Right lobe of liver (tissue), 6 donors: ENCODE measurements around the gene ACE2. TPM values are rescaled to one million over a fixed set of nuclear protein-coding genes. Genes with fewer than 3 reads are reported as not detected.

Experiments used
- ATAC-seq, 4 donors: fragments of 200-7000 bp; cut with Tn5 transposase; one replicate each; pipeline ENCODE4 v1.9.1; 2020; ENCODE audit warnings: mild to moderate bottlenecking in 4 of 4, moderate library complexity in 4 of 4
- DNase-seq, 3 donors: peaks; one replicate each; pipeline ENCODE4 v3.0.0-alpha.2; 2020
- H3K27ac ChIP-seq, 3 donors: fragments of 200-600 bp; one replicate each; pipeline ENCODE4 v1.8.0; 2022
- H3K27me3 ChIP-seq, 2 donors: fragments of 200-600 bp; one replicate each; pipeline ENCODE4 v1.8.0; 2022
- H3K36me3 ChIP-seq, 4 donors: fragments of 200-600 bp; sonication (generic) in 1 of 4; one replicate each; pipeline versions ENCODE4 v1.5.1 to v1.8.0; 2017 to 2022; ENCODE audit warnings: control low read depth in 1 of 4
- H3K4me1 ChIP-seq, 4 donors: fragments of 200-600 bp; sonication (generic) in 1 of 4; one replicate each; pipeline versions ENCODE4 v1.5.1 to v1.8.0; 2017 to 2022; ENCODE audit warnings: control low read depth in 1 of 4
- H3K4me3 ChIP-seq, 3 donors: fragments of 200-600 bp; one replicate each; pipeline ENCODE4 v1.8.0; 2022
- H3K9me3 ChIP-seq, 4 donors: fragments of 200-600 bp; sonication (generic) in 1 of 4; one replicate each; pipeline versions ENCODE4 v1.5.1 to v1.8.0; 2017 to 2022; ENCODE audit warnings: control low read depth in 1 of 4
- CTCF ChIP-seq, 4 donors: fragments of 200-600 bp in 3 of 4; fragments of 450-650 bp in 1 of 4; IDR thresholded peaks; one replicate each; pipeline versions ENCODE4 v1.5.1 to v1.8.0; 2016 to 2022; ENCODE audit warnings: antibody characterized with exemption in 4 of 4, mild to moderate bottlenecking in 2 of 4
- POLR2A ChIP-seq: fragments of 450-650 bp; IDR thresholded peaks from one replicate; pipeline ENCODE4 v1.6.1; 2017; ENCODE audit warnings: antibody characterized with exemption, mild to moderate bottlenecking
- WGBS: methylation state at CpG from one replicate; pipeline ENCODE4 v1.1.6; 2018; ENCODE audit warnings: low coverage, low lambda C conversion rate; ENCODE audit not compliant: insufficient coverage; ENCODE audit errors: missing lambda C conversion rate; 5-methylcytosine and 5-hydroxymethylcytosine counted together
- intact Hi-C, 2 donors: fragments of 100-400 bp; cut with DNase I; formaldehyde crosslinking; loops; one replicate each; pipeline versions ENCODE4 v1.11.2 to v1.14.1; 2022
- total RNA-seq, 6 experiments: library from RNA; depleted of rRNA in 2 of 6; stranded (reverse); fragments of >200 nt in 2 of 6; fragmentation: NEBNext Ultra II Directional in 3 of 6; extraction: Animal tissue kit (Norgen Biotek cat#: 25700) in 3 of 6; gene quantifications; one replicate each; pipeline versions ENCODE4 v1.1.0 to v1.2.4, GENCODE V29; 2016 to 2023
- donor health status: DM: no; HTN: yes; CAD: no.
- donor health status: DM: no; HTN: no; CAD: no.
- donor health status: DM: no; HTN: no; CAD: no.
- donor health status: DM: no; HTN: yes; CAD: no.
- donor health status: DM: no; HTN: yes; CAD: no.

The ACE2 gene
- total RNA-seq, 6 experiments from 2014 or later: 0.92 to 8.7 (median 1.4) TPM

GRCh38 chrX:15530318-15530717 is 70.4 kb downstream of the ACE2 start:
- ATAC-seq (no peak), DNase-seq (no peak)
- Histone ChIP-seq H3K27ac (no peak overlapping the region), H3K4me3 (no peak overlapping the region), H3K4me1 (no peaks in the 10 kb centered on the region), H3K36me3 (no peaks in the 10 kb centered on the region), H3K27me3 (peaks cover 0 to 1% of the 10 kb centered on the region in 2 donors), H3K9me3 (no peaks in the 10 kb centered on the region)
- no peak for TF ChIP-seq CTCF (IDR thresholded peaks at IDR 0.05)
- TF ChIP-seq POLR2A: no peak
- 67% methylated on average over 6 of the region's 6 CpGs for WGBS
- intact Hi-C loops: no loop called here

DNA sequence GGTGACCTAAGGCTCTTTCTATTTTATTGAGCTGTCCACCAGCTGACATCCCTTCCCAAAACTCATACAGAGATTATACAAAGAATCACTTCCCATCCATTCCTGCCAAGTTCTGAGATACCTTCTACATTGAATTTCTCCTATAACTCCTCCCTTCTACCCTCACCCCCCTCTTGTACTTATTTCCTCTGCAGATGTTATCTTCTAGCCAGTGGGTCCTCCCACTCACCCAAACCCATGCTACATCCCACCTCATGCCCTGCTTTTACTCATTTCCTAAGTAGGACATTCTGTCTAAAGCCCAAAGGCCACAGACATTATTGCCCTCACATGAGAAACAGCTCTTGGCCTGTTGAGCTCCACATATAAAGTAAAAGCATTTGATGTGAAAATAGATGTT is 71.6 kb downstream of the ACE2 start:
- intact Hi-C loops: no loop called here
- no peaks in the 10 kb centered on the region for H3K27me3 ChIP-seq
- H3K36me3 ChIP-seq: no peaks in the 10 kb centered on the region
- no peak for ATAC-seq
- H3K4me1 ChIP-seq: no peaks in the 10 kb centered on the region
- no peak overlapping the region for H3K27ac ChIP-seq
- H3K4me3 ChIP-seq: no peak overlapping the region
- no peak for DNase-seq
- no peaks in the 10 kb centered on the region for H3K9me3 ChIP-seq
- TF ChIP-seq CTCF (IDR thresholded peaks at IDR 0.05) (no peak), POLR2A (no peak)

- no peaks in the 10 kb centered on the region for H3K36me3 ChIP-seq
- no peaks in the 10 kb centered on the region for H3K9me3 ChIP-seq
- H3K27ac ChIP-seq: no peak overlapping the region
- no peak for DNase-seq
- 56% methylated on average over 8 of the region's 8 CpGs for WGBS
- H3K27me3 ChIP-seq: no peaks in the 10 kb centered on the region
- no peaks in the 10 kb centered on the region for H3K4me1 ChIP-seq
- ATAC-seq: no peak
- TF ChIP-seq POLR2A: no peak
- TF ChIP-seq CTCF (IDR thresholded peaks at IDR 0.05): no peak
- intact Hi-C loops: no loop called here
- no peak overlapping the region for H3K4me3 ChIP-seq
Measured at GRCh38 chrX:15525664-15526416, 74.9 kb downstream of the ACE2 start.

DNA sequence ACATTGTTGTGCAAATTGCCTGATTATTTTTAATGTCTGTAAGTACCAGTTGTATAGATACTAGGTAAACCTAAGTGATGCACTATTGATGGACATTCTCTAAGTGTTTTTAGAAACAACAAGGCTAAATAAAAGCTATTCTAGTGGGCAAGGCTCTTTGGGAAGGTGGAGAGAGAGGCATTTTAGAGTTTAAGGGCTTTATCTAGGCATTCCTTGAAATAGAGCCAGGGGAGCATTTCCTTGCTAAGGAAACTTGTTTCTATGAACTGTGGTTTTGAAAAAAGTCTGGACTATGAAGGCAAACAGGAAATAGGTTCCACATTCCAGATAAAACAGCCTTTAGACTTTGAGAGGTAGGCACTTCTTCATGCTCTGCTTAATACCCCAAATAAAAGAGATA is 76.3 kb downstream of the ACE2 start:
- Histone ChIP-seq H3K27me3 (no peaks in the 10 kb centered on the region), H3K4me3 (no peak overlapping the region), H3K36me3 (no peaks in the 10 kb centered on the region), H3K9me3 (no peaks in the 10 kb centered on the region), H3K27ac (no peak overlapping the region), H3K4me1 (no peaks in the 10 kb centered on the region)
- intact Hi-C loops: no loop called here
- ATAC-seq: peak in 3 of 4 donors; percentile 16 to 17 (median 17)
- no peak for DNase-seq
- TF ChIP-seq CTCF (IDR thresholded peaks at IDR 0.05) (no peak), POLR2A (no peak)

DNA sequence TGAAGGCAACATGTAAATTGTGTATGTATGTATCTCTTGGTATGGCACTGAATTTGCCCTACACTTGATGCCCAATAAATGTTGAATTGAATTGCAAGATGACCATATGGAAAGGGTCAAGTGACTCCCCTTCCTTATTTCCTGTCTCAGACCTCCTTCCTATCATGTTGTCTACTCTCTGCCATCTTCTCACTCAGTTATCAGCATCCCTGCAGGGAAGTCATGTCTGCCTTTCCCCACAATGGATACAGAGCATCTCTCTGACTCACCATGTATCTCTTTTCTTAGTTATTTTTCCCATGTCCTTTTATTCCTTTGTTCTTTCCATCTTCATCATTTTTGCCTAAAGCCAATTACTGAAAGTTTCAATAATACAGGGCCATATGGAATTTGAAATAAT is 77.7 kb downstream of the ACE2 start:
- ATAC-seq: no peak
- no peak for TF ChIP-seq CTCF (IDR thresholded peaks at IDR 0.05)
- TF ChIP-seq POLR2A: no peak
- intact Hi-C loops: no loop called here

More for the DNA sequence above, 77.7 kb downstream of the ACE2 start:
- Histone ChIP-seq H3K4me1 (no peaks in the 10 kb centered on the region), H3K36me3 (no peaks in the 10 kb centered on the region), H3K27me3 (no peaks in the 10 kb centered on the region), H3K27ac (no peak overlapping the region), H3K4me3 (no peak overlapping the region), H3K9me3 (no peaks in the 10 kb centered on the region)
- DNase-seq: no peak
